HG02623 (cell line): Measurements from ENCODE around the gene TSPAN4.

Source experiments
- ATAC-seq: cut with Tn5 transposase; IDR thresholded peaks from one replicate; pipeline ENCODE4 v1.9.1; 2021; ENCODE audit warnings: moderate library complexity; ENCODE audit not compliant: unreplicated experiment

Gene TSPAN4

GRCh38 chr11:863023-863909, 20.6 kb downstream of the TSPAN4 start:
- no peak for ATAC-seq

- ATAC-seq = no peak
Measured at GRCh38 chr11:863910-864827, 21.5 kb downstream of the TSPAN4 start.

DNA sequence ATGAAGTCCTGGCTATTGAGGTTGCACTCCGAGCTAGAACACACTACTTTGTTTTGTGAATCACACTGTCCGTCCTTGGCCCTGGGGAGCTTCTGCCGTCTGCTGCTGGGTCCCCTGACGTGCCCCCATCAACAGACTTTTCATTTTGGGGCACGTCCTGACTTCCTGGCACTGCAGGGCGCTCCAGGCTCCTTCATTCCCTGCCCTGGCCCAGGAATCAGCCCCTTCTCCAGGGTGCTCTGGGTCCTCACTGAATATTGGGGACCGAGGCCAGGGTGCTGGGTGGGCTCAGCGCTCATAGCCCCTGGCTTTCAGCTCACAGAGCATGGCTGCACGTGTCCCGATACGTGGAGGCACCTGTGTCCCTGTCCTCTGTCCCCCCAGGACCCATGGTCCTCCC, 22.2 kb downstream of the TSPAN4 start:
- ATAC-seq = no peak

DNA sequence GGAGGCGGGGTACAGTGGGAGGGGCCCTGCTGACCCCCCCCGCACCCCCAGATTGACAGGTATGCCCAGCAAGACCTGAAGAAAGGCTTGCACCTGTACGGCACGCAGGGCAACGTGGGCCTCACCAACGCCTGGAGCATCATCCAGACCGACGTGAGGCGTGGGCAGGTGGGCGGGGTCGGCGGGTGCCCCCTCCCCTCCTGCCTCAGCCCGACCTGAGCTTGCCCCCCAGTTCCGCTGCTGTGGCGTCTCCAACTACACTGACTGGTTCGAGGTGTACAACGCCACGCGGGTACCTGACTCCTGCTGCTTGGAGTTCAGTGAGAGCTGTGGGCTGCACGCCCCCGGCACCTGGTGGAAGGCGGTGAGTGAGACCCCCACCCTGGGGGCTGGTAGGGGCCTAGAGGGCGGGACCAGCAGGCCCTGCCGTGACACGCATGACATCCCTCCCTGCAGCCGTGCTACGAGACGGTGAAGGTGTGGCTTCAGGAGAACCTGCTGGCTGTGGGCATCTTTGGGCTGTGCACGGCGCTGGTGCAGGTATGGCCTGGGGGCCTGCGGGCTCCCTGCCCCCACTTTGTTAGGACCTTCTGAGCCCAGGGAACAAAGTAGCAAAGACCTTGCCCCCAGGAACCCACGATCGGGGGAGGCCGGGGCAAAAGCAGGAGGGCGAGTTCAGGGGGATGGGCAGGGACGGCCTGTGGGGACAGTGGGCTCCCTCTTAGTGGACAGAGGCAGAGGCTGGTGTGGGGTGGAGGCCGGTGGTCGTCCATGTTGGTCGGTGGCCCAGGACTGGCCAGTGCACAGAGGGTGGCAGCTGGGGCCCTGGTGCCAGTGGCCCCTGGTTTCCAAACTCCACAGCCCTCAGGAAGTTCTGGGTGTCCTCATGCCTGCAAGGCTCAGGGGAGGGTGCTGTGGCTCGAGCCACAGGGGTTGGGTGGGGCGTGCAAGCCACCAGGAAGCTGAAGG, 23.1 kb downstream of the TSPAN4 start:
- ATAC-seq = no peak

GRCh38 chr11:866481-866880, 23.8 kb downstream of the TSPAN4 start:
- no peak for ATAC-seq

GRCh38 chr11:867856-868358, 25.3 kb downstream of the TSPAN4 start:
- no peak for ATAC-seq

GRCh38 chr11:868394-868793, 25.7 kb downstream of the TSPAN4 start:
- ATAC-seq = no peak

- no peak for ATAC-seq
Measured at GRCh38 chr11:868802-869201, 26.1 kb downstream of the TSPAN4 start.

DNA sequence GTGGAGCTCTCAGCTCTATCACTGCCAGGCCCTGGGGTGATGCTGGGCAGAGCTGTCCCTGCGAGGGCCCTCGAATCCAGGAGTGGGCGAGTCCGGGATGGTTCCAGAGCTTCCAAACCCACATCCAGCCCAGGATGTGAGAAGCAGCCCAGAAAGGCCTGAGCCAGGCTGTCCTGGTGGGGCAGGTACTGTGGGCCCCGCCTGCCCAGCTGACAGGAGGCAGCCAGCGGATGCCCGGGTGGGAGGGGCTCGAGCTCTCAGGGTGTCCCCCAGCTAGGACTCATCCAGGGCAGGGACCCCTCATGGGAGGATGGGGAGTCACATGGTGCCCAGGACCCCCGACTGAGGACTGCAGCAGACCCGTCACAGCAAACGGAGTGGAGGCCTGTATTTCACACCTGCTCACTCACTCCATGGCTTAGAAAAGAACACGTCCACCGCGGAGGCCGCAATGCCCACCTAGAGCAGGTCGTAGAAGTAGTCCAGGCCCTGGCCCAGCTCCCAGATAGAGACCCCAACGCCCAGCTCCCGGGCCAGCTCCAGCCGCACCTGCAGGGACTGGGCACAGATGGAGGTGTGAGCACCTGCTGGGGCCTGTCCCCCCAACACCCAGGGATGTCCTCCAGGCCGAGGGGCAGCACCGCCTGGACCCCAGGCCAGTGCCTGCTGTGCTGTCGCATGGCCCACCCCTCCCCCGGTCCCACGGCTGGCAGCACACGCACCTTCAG, 26.9 kb downstream of the TSPAN4 start:
- no peak for ATAC-seq

GRCh38 chr11:870127-870413, 27.4 kb downstream of the TSPAN4 start:
- ATAC-seq = no peak

DNA sequence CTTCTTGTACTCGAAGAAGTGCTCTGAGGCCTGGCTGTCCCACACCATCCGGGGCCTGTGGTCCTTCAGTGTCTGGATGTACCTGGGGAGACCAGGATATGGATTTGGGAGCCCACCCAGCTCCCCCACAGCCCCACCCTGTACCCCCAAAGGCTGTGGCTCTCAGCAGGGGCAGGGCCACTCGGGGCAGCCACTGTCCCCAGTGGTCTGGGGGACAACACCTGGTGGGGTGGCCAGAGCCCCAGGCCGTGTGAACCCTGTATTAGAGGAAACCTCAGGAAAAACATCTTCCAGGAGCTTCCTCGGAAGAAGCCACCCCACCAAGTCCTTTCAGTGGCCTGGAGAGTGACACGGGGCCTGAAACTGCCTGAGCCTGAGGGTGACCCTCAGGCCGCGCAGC, 27.8 kb downstream of the TSPAN4 start:
- no peak for ATAC-seq

GRCh38 chr11:871472-871871, 28.8 kb downstream of the TSPAN4 start:
- ATAC-seq = no peak

DNA sequence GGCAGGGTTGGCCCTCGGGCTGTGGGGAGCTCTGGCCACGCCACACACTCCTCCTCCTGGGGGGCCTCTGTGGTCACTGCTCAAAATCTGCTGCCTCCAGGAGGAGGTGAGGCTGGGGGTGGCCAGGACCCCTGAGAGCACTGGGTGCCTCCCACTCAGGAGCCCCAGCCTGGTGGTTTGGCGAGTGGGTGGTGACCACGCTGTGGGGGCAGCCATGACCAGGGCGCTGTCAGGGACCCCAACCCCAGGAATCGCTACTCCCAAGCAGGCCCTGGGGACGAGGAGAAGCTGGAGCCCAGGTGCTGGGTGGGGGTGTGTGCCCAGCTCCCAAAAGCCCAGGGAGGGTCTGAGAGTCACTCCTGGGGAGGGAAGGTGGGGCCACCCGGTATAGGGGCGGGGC, 30.1 kb downstream of the TSPAN4 start:
- no peak for ATAC-seq

GRCh38 chr11:873706-874105, 31.1 kb downstream of the TSPAN4 start:
- ATAC-seq = no peak

DNA sequence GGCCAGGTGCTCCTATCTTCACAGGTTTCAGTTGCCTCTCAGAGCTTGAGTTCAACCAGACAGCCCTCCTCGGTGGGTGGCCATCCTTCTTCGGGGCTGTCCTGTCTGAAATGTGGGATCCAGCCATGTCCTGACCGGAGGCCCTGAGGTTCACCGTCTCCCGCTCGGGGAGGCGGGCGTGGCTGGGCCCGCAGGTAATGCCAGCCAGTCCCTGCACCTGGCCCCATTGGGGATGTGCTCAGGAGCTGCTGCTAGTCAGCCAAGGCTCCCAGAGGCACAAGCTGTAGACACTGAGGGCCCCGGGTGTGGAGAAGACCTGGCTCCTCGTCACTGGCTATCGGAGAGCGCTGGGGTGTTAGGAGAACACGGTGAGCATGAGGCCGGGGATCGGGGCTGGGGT, 32.6 kb downstream of the TSPAN4 start:
- no peak for ATAC-seq

- ATAC-seq = no peak
Measured at GRCh38 chr11:875769-876301, 33.2 kb downstream of the TSPAN4 start.

DNA sequence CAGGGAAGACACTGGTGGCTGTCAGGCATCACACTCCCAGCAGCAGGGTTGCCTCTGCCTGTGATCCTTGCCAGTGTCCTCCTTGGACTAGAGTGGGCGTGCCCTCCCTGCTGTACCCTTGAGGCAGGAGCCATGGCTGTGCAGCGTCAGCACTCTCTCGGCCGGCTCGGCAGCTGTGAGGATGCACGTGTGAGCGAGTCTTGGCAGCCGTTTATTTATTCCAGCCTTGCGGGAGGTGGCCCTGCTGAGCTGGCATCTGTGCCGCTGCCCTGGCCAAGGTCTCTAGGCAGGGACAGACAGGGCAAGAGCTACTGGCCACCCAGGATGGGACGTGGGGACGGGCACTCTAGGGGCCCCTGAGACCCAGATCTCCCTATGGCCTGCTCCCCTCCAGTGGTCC, 33.9 kb downstream of the TSPAN4 start:
- no peak for ATAC-seq

DNA sequence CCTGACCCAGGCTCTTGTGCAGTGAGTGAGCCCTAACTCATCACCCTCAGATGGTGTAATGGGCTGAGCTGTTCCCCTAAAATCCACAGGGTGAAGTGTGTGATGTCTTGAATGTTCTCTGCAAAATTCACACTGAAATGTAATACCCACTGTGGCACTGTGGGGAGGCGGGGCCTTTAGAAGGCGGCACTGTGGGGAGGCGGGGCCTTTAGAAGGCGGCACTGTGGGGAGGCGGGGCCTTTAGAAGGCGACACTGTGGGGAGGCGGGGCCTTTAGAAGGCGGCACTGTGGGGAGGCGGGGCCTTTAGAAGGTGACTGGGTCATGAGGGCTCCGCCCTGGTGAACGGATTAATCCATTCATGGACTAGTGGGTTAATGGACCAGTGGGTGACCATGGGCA, 34.9 kb downstream of the TSPAN4 start:
- no peak for ATAC-seq

DNA sequence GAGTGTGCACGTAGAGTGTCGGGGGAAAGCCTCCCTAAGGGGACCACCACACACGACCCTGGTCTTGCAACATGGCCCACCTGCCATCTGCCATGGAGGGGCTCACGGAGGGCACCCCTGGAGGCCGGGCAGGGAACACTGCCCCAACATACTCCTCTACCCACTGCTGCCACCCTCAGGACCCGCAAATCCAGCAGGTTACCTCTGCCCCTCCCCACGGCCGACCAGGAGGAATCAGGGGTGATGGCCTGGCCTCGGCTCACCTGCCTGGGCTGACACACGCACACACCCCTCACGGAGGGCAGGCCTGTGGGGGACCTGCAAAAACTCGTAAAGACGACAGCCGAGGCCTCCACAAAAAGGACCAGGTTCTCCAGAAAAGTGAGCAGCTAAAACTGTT, 37.8 kb downstream of the TSPAN4 start:
- ATAC-seq = no peak

DNA sequence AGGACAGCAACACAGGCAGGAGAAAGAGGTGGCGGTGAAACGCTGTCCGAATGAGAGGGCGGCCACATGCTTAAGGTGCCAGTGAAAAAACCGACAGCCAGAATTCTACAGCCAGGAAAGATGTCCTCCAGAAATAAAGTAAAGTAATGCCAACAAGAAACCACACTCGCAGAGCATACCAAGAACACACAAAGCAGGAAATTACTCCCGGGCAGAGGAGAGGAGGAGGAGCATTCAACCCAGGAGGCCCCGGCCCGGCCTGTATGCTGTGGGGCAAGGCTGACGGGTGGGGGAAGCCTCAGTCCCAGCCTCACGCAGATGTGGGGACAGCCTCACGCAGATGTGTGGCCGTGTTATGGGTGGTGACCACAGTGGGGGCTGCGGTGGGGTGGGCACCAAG, 39.9 kb downstream of the TSPAN4 start:
- ATAC-seq = no peak
